SIG-M5 (cell line): ENCODE data around the gene LRRC75B.
"Not testable (repeated sequence)": the region's sequence is repeated elsewhere in the genome, so short reads cannot be mapped to it uniquely, and the experiment has no call there.

Source experiments
- DNase-seq: peaks from one replicate; lab custom pipeline; 2025; lab: John Stamatoyannopoulos, UW

LRRC75B gene

DNA sequence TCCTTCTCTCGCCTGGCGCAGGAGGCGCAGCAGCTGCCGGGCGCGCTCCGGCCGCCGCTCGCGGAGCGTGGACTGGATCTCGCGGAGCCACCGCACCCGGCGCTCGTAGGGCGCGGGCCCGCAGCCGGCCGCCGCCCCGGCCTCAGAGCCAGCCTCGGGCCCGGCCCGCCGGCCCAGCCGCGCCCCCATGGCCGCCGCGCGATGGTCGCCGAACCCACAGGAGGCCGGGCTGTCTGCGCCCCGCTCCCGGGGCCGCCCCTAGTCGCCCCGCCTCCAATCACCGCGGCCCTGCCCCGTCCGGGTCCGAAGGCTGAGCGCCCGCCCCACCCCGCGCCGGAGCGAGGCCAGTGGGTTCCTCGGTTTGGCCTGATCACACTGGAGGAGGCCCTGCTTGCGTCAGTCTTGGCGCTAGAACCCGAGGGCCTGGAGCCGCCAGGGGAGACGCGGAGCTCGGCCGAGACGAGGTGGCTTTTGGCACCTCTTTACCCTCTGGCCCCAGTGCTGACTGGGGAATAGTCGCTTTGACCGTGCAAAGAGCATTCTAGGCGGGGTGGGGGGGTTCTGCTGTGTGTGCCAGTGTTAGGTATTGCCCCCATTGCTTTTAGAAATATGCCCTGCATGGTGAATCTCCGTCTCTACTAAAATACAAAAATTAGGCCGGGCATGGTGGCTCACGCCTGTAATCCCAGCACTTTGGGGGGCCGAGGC is at the start of gene LRRC75B:
LRRC75B (minus strand) TSS at position 223 of the 708 bp plus-strand sequence; CDS start at position 189, 34 bp downstream.
- no peak for DNase-seq

DNA sequence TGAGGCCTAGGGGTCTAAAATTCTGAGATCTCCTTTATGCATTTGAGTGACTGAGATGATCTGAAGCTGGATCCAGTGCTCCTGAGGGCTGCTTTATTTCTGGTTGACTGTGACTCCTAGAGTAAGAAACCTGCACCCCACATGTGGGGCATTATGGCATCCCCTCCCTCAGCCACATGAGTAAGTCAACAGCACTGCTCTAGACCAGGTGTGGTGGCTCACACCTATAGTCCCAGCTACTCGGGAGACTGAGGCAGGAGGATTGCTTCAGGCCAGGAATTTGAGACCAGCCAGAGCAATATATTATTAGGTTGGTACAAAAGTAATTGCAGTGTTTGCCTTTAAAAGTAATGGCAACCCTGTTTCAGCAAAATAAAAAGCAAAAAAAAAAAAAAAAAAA is 49.4 kb upstream of the LRRC75B start:
- not testable (repeated sequence) for DNase-seq

DNA sequence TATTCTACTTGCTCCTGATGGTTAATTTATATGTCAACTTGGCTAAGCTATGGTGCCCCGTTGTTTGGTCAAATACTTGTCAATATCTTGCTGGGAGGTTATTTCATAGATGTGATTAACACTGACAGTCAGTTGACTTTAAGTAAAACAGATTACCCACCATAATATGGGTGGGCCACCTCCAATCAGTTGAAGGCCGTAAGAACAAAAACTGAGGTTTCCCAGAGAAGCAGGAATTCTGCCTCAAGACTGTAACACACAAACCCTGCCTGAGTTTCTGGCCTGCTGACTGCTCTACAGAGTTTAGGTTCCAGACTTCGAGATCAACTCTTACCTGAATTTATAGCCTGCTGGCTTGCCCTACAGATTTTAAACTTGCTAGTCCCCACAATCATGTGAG is 43.6 kb upstream of the LRRC75B start:
- DNase-seq, result not testable (repeated sequence)

GRCh38 chr22:24634776-24635389 is 42.0 kb upstream of the LRRC75B start:
- DNase-seq, result not testable (repeated sequence)

- DNase-seq, result not testable (repeated sequence)
Observed at GRCh38 chr22:24633231-24634023, 40.6 kb upstream of the LRRC75B start.

- DNase-seq, result not testable (repeated sequence)
Observed at GRCh38 chr22:24632642-24633041, 39.8 kb upstream of the LRRC75B start.

DNA sequence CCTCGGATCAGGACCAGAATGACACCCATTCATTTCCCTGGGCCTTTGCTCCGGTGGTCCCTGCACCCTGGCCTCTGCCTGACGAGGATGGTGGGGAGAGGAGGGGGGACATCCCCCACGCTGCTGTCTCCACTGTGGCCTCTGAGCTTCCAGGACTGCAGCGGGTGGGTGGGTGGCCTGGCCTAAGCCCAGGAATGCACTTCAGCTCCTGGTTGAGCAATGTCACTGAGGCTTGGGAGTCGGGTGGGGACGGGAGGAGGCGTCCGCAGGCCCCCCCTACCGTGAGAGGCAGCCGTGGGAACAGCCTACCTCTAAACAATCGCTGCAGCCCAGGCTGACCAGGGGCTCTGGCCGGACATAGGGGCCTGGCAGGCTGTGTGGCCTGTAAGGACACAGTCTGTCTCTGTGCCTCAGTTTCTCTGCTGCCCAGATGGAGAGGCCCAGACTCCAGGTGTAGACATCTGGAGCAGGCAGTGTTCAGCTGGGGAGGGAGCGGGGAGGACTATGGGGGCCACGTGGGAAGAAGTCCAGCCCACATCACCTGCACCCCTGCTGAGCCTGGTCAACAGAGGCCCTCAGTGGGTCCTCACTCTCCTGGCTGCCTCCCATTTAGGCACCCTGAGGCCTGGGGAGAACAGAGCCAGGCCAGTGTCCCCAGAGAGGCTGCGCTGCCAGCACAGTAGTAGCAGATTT is 38.7 kb upstream of the LRRC75B start:
- DNase-seq, result not testable (repeated sequence)

DNA sequence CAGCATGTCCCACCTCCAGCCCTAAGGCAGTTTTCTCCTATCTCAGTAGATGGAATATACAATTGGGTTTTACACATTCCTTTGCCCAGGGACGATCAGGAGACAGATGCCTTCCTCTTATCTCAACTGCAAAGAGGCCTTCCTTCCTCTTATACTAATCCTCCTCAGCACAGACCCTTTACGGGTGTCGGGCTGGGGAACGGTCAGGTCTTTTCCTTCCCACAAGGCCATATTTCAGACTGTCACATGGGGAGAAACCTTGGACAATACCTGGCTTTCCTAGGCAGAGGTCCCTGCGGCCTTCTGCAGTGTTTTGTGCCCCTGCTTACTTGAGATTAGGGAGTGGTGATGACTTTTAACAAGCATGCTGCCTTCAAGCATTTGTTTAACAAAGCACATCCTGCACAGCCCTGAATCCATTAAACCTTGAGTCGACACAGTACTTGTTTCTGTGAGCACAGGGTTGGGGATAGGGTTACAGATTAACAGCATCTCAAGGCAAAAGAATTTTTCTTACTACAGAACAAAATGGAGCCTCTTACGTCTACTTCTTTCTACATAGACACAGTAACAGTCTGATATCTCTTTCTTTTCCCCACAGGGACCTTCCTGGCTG is 38.0 kb upstream of the LRRC75B start:
- not testable (repeated sequence) for DNase-seq

GRCh38 chr22:24629069-24629468 is 36.2 kb upstream of the LRRC75B start:
- not testable (repeated sequence) for DNase-seq

GRCh38 chr22:24627911-24628310 is 35.0 kb upstream of the LRRC75B start:
- DNase-seq, result not testable (repeated sequence)

- DNase-seq, result not testable (repeated sequence)
Observed at GRCh38 chr22:24622596-24622995, 29.7 kb upstream of the LRRC75B start.

GRCh38 chr22:24621244-24621643 is 28.4 kb upstream of the LRRC75B start:
- not testable (repeated sequence) for DNase-seq

- not testable (repeated sequence) for DNase-seq
Observed at GRCh38 chr22:24614794-24615193, 21.9 kb upstream of the LRRC75B start.

DNA sequence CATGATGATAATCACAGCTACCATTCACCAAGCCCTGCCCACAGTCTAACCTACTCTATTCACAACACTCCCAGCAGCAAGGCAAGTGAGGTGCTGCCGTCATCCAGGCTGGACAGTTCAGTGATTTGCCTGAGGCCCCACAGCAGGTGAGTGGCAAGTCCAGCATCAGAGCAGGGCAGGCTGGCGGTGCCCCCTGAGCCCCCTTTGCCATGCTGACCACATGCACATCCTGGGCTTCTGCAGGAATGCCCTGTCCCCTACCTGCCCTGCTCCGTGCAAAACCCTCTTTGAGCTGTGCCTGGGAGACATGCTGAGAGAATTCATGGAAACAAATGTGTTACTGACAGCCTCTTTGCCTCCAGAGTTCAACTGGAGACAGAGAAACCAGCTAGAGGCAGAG is 17.0 kb upstream of the LRRC75B start:
- DNase-seq, result not testable (repeated sequence)

DNA sequence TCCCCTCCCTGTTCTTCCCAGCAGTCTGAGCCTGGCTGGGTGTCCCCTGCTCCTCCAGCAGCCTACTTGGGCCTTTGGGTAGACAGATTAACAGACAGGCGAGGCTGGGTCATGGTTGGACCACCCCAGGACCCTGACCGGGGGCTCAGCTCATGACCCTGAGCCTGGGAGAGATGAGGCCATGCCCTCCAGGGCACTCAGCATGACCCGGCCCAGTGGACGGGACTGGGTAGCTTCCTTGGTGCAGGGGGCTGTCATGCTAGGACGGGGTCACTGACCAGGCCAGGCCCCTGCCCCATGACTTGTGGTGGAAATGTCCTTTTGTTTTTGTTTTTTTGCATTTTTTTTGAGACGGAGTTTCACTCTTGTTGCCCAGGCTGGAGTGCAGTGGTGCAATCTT is 15.5 kb upstream of the LRRC75B start:
- not testable (repeated sequence) for DNase-seq

DNA sequence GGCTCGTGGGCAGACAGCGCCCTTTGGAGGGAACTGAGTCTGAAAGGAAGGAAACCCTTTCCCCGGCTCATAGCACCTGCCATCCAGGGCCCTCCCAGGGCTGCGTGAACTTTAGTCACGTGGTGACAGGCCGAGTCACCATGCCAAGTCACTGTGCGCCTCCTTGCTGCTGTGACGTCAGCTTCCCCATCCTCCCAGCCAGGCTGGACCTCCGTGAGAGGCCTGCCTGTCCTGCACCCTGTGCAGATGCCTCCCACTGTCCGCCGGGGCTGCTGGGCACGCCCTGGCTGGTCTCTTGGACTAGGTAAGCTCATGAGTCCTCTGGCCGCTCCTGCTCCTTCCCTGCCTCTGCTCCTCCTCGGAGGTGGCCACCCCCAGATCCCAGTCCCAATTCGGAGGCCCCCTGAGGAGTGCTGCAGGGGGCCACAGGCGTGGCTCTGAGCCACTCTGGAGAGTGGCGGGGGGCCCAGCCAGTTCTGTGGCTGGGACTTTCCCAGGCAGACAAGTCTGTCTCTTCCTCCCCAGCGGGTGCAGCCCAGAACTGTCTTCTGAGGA is 14.6 kb upstream of the LRRC75B start:
- not testable (repeated sequence) for DNase-seq

DNA sequence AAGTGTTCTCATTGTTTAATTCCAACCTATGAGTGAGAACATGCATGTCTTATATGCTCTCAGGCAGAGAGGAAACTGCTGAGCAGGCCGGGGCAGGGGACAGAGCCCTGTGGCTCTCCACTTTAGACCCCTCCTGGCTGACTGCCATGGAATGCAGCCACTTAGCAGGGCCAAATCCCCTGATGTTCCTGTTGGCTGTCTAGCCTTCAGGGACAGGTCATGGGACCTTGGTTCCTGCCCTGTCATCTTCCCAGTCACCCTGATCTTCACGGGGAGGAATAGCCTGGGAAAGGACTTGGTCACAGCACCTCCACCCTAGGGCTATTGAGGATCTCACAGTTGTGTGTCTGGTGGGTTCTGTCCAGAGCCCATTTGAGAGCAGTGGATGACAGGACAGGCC is 13.5 kb upstream of the LRRC75B start:
- not testable (repeated sequence) for DNase-seq

DNA sequence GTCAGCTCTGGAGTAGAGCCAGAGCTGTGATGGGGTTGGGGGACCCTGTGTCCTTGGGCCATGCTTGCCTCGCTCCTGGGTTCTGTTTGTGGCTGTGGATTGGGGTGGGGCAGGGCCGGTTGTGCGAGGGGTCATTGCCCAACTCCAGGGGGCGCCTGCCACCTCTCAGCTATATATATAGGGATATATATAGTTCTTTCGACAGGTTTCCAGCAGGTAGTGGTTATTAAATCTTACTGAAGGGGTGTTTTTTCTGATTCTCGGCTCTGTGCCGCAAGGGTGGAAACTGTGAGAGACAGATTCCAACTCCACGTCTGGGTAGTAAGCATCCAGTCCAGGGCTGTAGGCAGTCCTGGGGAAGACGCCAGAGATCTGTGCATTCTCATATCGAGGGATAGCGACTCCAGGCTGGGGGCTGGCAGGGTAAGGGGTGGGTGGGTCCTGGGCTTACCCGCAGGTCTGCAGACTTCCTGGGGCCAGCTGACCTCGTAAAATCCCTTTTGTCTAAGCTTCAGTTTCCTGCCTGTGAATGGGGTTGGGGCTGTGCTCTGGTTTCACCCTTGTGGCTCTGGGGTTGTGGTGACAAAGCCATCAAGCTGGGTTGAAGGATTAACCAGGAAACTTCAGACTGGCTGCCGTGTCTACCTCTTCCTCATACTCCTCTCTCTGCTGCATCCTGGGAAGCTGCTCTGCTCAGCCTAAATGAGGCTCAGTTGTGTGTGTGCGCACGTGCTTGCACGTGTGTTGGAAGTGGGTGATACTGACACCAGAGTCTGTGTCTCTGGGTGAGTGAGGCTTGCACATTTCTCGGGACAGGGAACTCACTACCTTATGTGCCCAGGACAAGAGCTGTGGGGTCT is 11.1 kb upstream of the LRRC75B start:
- DNase-seq, result not testable (repeated sequence)

DNA sequence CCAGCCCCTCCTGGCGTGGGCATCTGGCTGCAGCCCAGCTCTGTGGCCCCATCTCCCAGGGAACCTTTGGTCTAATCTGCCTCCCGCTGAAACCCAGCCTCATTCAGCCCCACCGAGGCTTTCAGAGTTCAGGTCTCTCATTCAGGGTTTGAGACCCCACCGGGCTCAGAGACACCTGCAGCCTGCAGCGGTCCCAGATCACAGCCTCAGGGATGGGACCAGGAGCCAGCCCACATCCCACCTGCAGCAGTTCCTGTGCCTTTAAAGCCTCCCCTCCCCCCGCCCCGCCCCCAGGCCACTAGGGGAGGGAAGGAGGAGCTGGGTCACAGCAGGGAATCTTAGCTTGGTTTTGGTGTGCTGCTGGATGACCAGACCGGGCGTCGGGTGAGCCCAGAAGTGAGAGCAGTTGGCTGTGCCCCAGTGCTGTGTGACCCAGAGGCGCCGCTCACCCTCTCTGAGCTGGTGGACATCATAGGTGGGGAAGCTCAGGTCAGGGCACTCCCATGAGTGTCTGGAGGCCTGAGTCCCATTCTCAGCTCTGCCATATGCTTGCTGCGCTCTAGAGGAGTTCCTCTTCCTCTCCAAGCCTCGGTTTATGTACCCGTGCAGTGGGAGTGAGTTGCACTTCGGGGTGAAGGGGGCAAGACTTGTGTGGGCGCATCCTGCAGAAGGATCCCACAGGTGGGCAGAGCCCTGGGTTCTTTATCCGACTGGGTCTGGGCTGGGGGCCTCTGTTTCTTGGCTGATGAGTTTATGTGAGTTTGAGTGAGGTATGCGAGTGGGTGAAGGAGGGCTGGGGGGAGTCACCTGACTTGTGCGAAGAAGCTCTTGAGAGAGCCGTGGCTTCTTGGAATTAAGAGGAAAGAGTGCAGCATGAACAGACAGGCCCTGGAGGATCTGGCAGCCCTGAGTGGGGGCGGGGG is 10.2 kb upstream of the LRRC75B start, which contains the start of gene GGT1:
GGT1 (plus strand) TSS at position 347 of the 923 bp plus-strand sequence. CDS start 7,889 bp downstream, outside the sequence.
- DNase-seq, result not testable (repeated sequence)
